22Rv1 (cell line): ENCODE data around the gene BRD7.

ENCODE experiments used
- CTCF ChIP-seq: fragments of 450-650 bp; IDR thresholded peaks from 2 replicates; pipeline ENCODE4 v1.5.1; 2017; ENCODE audit warnings: mild to moderate bottlenecking
- ZFX ChIP-seq: fragments of 450-650 bp; IDR thresholded peaks from 2 replicates; pipeline ENCODE4 v1.6.1; 2017; ENCODE audit warnings: antibody characterized with exemption, borderline replicate concordance

GRCh38 chr16:50326835-50327465, 41.8 kb downstream of the BRD7 start:
- TF ChIP-seq CTCF (peak; percentile 49), ZFX (no peak)
